ENCODE results near the gene RTTN. TPM values are rescaled to one million over a fixed set of nuclear protein-coding genes. Genes with fewer than 3 reads are reported as not detected.

The RTTN gene
- polyA plus RNA-seq, 2 donors, result 2.3 to 2.8 TPM

DNA sequence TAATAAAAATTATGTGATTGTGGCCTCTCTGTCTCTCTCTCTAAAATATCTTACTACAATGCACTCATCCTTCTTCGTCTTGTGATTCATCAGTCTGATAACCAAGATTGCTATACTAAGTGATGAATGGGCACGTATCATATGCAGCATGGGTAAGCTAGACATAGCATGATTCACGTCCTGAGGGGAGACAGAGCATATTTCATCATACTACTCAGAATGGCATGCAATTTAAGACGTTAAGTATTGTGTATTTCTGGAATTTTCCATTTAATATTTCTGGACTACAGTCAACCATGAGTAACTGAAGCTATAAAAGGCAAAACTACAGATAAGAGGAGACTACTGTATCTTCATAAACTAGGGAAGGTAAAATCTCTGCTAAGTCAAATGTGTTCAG lies 160.9 kb downstream of the RTTN start:
- H3K4me1 ChIP-seq (ENCODE audit: control insufficient read depth in 2 of 2, insufficient read depth in 2 of 2, low read length in 1 of 2), result no peaks in the 10 kb centered on the region
- 37 to 51% methylated on average over 4 of the region's 4 CpGs for WGBS, 2 donors
- no peaks in the 10 kb centered on the region for H3K36me3 ChIP-seq (ENCODE audit: control insufficient read depth in 2 of 2, insufficient read depth in 2 of 2, low read length in 1 of 2)
- no peaks in the 10 kb centered on the region for H3K27me3 ChIP-seq (ENCODE audit: control insufficient read depth in 1 of 2, insufficient read depth in 2 of 2, low read length in 2 of 2)
- no peak overlapping the region for H3K27ac ChIP-seq (ENCODE audit: low read depth in 2 of 2, low read length in 1 of 2)
- H3K9me3 ChIP-seq (ENCODE audit: control insufficient read depth in 2 of 2, insufficient read depth in 1 of 2, low read depth in 1 of 2, low read length in 1 of 2), result no peaks in the 10 kb centered on the region
- no peak overlapping the region for H3K4me3 ChIP-seq (ENCODE audit: low read depth in 1 of 2, low read length in 2 of 2)

DNA sequence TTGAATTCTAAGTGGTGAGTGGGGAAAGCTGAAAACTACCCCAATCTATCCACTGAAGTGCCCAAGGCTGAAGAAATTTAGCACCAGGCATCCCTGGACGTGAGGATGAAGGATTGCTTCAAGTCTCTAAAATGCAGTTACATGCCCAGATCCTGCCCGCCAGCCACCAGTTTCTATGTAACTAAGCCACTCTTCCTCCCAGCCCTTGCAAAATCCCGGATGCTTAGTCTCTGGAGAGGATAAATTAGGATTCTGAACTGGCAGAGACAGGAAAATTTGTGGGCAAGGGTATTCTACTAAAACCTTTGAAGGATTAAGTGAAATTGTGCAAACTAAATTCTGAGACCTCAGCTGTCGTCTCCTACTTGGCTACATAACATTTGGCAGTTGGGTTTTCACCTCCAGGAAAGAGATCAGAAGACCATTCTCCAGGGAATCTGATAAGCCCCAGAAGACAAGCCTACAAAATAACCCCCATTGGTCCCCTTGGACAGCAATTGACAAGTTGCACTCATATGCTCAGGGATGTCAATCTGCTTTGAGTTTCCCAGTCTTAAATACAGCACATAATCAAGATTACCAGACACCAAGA lies 163.9 kb downstream of the RTTN start:
- Histone ChIP-seq H3K4me3 (ENCODE audit: low read depth in 1 of 2, low read length in 2 of 2) (no peak overlapping the region), H3K36me3 (ENCODE audit: control insufficient read depth in 2 of 2, insufficient read depth in 2 of 2, low read length in 1 of 2) (no peaks in the 10 kb centered on the region), H3K9me3 (ENCODE audit: control insufficient read depth in 2 of 2, insufficient read depth in 1 of 2, low read depth in 1 of 2, low read length in 1 of 2) (no peaks in the 10 kb centered on the region), H3K27ac (ENCODE audit: low read depth in 2 of 2, low read length in 1 of 2) (no peak overlapping the region), H3K27me3 (ENCODE audit: control insufficient read depth in 1 of 2, insufficient read depth in 2 of 2, low read length in 2 of 2) (no peaks in the 10 kb centered on the region), H3K4me1 (ENCODE audit: control insufficient read depth in 2 of 2, insufficient read depth in 2 of 2, low read length in 1 of 2) (no peaks in the 10 kb centered on the region)
- 78 to 91% methylated on average over 4 of the region's 4 CpGs for WGBS, 2 donors

DNA sequence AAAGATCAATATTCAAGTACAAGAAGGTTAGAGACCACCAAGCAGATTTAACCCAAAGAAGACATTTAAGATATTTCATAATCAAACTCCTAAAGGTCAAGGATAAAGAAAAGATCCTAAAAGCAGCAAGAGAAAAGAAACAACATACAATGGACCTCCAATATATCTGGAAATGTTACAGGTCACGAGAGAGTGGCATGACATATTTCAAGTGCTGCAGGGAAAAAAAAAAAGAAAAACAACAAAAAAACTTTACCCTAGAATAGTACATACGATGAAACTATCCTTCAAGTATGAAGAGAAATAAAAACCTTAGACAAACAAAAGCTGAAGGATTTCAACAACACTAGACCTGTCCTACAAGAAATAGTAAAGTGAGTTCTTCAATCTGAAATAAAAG lies 166.3 kb downstream of the RTTN start:
- Histone ChIP-seq H3K27ac (ENCODE audit: low read depth in 2 of 2, low read length in 1 of 2) (no peak overlapping the region), H3K36me3 (ENCODE audit: control insufficient read depth in 2 of 2, insufficient read depth in 2 of 2, low read length in 1 of 2) (no peaks in the 10 kb centered on the region), H3K9me3 (ENCODE audit: control insufficient read depth in 2 of 2, insufficient read depth in 1 of 2, low read depth in 1 of 2, low read length in 1 of 2) (no peaks in the 10 kb centered on the region), H3K27me3 (ENCODE audit: control insufficient read depth in 1 of 2, insufficient read depth in 2 of 2, low read length in 2 of 2) (no peaks in the 10 kb centered on the region), H3K4me1 (ENCODE audit: control insufficient read depth in 2 of 2, insufficient read depth in 2 of 2, low read length in 1 of 2) (no peaks in the 10 kb centered on the region), H3K4me3 (ENCODE audit: low read depth in 1 of 2, low read length in 2 of 2) (no peak overlapping the region)
- 86 to 91% methylated on average over 2 of the region's 2 CpGs for WGBS, 2 donors

DNA sequence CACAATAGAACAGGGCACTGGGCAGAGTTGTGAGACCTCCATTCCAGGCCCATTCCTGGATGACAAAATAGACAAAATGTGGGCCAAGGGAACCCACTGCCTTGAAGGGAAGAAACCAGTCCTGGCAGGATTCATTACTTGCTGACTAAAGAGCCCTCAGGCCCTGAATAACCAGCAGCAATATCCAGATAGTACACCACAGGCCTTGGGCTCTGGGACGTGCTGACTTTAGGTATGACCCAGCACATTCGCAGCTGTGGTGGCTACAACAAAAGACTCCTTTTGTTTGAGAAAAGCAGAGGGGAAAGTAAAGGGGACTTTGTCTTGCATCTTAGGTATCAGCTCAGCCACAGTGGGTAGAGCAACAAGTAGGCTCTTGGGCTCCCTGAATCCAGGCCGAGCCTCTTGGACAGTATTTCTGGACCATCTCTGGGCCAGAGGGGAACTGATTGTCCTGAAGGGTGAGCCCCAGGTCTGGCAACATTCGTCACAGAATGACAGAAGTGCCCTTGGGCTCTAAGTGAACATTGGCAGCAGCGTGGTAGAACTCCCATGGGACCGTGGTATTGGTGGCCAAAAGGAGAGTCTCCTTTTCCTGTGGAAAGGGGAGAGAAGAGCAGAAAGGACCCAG lies 167.9 kb downstream of the RTTN start:
- Histone ChIP-seq H3K4me1 (ENCODE audit: control insufficient read depth in 2 of 2, insufficient read depth in 2 of 2, low read length in 1 of 2) (no peaks in the 10 kb centered on the region), H3K27ac (ENCODE audit: low read depth in 2 of 2, low read length in 1 of 2) (no peak overlapping the region), H3K36me3 (ENCODE audit: control insufficient read depth in 2 of 2, insufficient read depth in 2 of 2, low read length in 1 of 2) (no peaks in the 10 kb centered on the region), H3K27me3 (ENCODE audit: control insufficient read depth in 1 of 2, insufficient read depth in 2 of 2, low read length in 2 of 2) (no peaks in the 10 kb centered on the region), H3K4me3 (ENCODE audit: low read depth in 1 of 2, low read length in 2 of 2) (no peak overlapping the region), H3K9me3 (ENCODE audit: control insufficient read depth in 2 of 2, insufficient read depth in 1 of 2, low read depth in 1 of 2, low read length in 1 of 2) (no peaks in the 10 kb centered on the region)
- 80 to 88% methylated on average over 6 of the region's 6 CpGs for WGBS, 2 donors

DNA sequence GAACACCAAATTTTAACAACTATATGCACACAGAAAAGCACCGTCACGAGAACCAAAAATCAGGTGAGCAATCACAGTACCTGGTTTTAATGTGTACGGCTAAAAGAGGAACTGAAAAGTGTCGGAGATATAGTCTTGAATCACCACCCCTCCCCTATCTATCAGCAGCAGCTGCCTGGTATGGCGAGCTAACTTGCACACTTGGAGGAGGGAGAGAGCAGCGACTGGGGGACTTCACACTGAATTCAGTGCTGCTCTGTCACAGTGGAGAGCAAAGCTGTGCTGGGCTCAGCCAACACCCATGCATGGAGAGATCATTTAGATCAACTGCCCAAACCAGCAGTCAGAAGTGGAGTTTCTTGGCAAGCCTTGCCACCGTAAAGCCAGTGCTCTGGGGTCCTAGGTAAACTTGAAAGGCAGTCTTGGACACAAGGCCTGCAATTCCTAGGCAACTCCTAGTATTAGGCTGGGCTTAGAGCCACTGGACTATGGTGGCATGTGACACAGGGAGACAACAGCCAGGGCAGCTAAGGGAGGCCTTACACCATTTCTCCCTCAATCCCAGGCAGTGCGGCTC lies 168.6 kb downstream of the RTTN start:
- no peaks in the 10 kb centered on the region for H3K4me1 ChIP-seq (ENCODE audit: control insufficient read depth in 2 of 2, insufficient read depth in 2 of 2, low read length in 1 of 2)

DNA sequence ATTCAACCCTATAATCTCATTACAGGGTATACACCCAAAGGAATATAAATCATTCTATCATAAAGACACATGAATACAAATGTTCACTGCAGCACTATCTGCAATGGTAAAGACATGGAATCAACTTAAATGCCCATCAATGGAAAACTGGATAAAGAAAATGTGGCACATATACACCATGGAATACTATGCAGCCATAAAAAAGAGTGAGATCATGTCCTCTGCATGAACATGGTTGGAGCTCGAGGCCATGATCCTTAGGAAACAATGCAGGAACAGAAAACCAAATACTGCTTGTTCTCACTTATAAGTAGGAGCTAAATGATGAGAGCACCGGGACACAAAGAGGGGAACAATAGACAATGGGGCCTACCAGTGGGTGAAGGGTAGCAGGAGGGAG lies 169.3 kb downstream of the RTTN start:
- Histone ChIP-seq H3K27ac (ENCODE audit: low read depth in 2 of 2, low read length in 1 of 2) (no peak overlapping the region), H3K4me3 (ENCODE audit: low read depth in 1 of 2, low read length in 2 of 2) (no peak overlapping the region), H3K36me3 (ENCODE audit: control insufficient read depth in 2 of 2, insufficient read depth in 2 of 2, low read length in 1 of 2) (no peaks in the 10 kb centered on the region), H3K4me1 (ENCODE audit: control insufficient read depth in 2 of 2, insufficient read depth in 2 of 2, low read length in 1 of 2) (no peaks in the 10 kb centered on the region), H3K9me3 (ENCODE audit: control insufficient read depth in 2 of 2, insufficient read depth in 1 of 2, low read depth in 1 of 2, low read length in 1 of 2) (no peaks in the 10 kb centered on the region), H3K27me3 (ENCODE audit: control insufficient read depth in 1 of 2, insufficient read depth in 2 of 2, low read length in 2 of 2) (no peaks in the 10 kb centered on the region)
- 98 to 99% methylated on average over 2 of the region's 2 CpGs for WGBS, 2 donors

More for the DNA sequence above, 168.6 kb downstream of the RTTN start:
- Histone ChIP-seq H3K4me3 (ENCODE audit: low read depth in 1 of 2, low read length in 2 of 2) (no peak overlapping the region), H3K36me3 (ENCODE audit: control insufficient read depth in 2 of 2, insufficient read depth in 2 of 2, low read length in 1 of 2) (no peaks in the 10 kb centered on the region), H3K9me3 (ENCODE audit: control insufficient read depth in 2 of 2, insufficient read depth in 1 of 2, low read depth in 1 of 2, low read length in 1 of 2) (no peaks in the 10 kb centered on the region), H3K27me3 (ENCODE audit: control insufficient read depth in 1 of 2, insufficient read depth in 2 of 2, low read length in 2 of 2) (no peaks in the 10 kb centered on the region), H3K27ac (ENCODE audit: low read depth in 2 of 2, low read length in 1 of 2) (no peak overlapping the region)
- 94 to 96% methylated on average over 8 of the region's 8 CpGs for WGBS, 2 donors

DNA sequence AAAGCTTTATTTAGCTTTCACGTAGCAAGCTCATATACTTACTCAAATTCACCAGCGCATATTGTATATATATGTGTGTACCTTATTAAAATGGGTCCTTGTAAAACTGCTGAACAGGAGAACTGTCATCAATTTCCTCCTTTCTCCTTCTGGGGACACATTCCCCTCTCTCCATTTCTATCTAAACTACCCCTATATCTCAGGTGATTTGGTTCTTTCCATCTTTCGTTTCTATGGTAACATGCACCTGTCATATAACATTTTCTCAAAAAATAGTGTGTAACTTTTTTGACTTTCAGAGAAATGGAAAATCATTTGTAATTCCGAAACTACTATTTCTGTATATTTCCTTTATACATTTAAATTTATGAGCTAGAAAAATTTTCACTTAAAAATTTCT lies 174.3 kb downstream of the RTTN start:
- Histone ChIP-seq H3K27ac (ENCODE audit: low read depth in 2 of 2, low read length in 1 of 2) (no peak overlapping the region), H3K27me3 (ENCODE audit: control insufficient read depth in 1 of 2, insufficient read depth in 2 of 2, low read length in 2 of 2) (no peaks in the 10 kb centered on the region), H3K36me3 (ENCODE audit: control insufficient read depth in 2 of 2, insufficient read depth in 2 of 2, low read length in 1 of 2) (peaks cover 0 to 3% of the 10 kb centered on the region in 2 donors), H3K9me3 (ENCODE audit: control insufficient read depth in 2 of 2, insufficient read depth in 1 of 2, low read depth in 1 of 2, low read length in 1 of 2) (no peaks in the 10 kb centered on the region), H3K4me3 (ENCODE audit: low read depth in 1 of 2, low read length in 2 of 2) (no peak overlapping the region), H3K4me1 (ENCODE audit: control insufficient read depth in 2 of 2, insufficient read depth in 2 of 2, low read length in 1 of 2) (no peaks in the 10 kb centered on the region)
- 97% methylated on average over 4 of the region's 4 CpGs for WGBS, 2 donors

DNA sequence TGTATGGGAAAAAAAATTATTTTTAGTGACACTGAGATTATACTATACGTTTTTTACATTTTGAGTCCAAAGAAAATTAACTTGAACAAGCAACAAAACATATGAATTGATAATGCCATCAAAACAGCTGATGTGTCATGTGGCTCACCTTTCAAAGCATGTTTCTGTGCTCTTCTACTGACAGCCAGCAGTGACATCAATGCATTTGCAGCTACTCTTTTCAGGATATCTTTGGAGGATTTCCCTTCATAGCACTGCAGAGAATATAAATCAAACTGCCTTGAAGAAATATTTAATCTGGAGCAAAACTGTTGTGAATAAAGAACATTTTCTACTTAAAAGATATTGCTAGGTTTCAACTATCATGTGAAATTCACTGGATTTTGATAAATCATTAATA lies 174.8 kb downstream of the RTTN start:
- no peaks in the 10 kb centered on the region for H3K27me3 ChIP-seq (ENCODE audit: control insufficient read depth in 1 of 2, insufficient read depth in 2 of 2, low read length in 2 of 2)
- no peaks in the 10 kb centered on the region for H3K9me3 ChIP-seq (ENCODE audit: control insufficient read depth in 2 of 2, insufficient read depth in 1 of 2, low read depth in 1 of 2, low read length in 1 of 2)
- H3K36me3 ChIP-seq (ENCODE audit: control insufficient read depth in 2 of 2, insufficient read depth in 2 of 2, low read length in 1 of 2), result peaks cover 0 to 3% of the 10 kb centered on the region in 2 donors
- H3K27ac ChIP-seq (ENCODE audit: low read depth in 2 of 2, low read length in 1 of 2), result no peak overlapping the region
- H3K4me1 ChIP-seq (ENCODE audit: control insufficient read depth in 2 of 2, insufficient read depth in 2 of 2, low read length in 1 of 2), result no peaks in the 10 kb centered on the region
- 76 to 78% methylated on average over 1 of the region's 1 CpG for WGBS, 2 donors
- no peak overlapping the region for H3K4me3 ChIP-seq (ENCODE audit: low read depth in 1 of 2, low read length in 2 of 2)

DNA sequence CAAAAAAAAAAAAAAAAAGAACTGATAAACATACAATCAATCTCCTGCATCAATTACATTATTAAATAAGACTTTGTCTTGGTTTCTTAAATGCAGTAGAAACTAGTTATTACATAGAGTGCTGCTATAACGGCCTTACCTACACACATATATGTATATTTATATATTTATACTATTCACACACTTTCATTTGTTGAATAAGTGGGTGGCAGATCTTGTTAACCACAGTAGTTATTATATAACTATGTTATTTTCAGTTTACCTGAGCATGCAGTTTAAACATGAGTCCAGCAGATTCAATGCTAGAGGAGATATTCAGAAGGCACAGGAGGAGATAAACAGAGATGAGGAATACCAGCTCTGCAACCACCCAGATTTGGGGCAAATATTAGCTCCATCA lies 176.3 kb downstream of the RTTN start:
- Histone ChIP-seq H3K27ac (ENCODE audit: low read depth in 2 of 2, low read length in 1 of 2) (no peak overlapping the region), H3K4me1 (ENCODE audit: control insufficient read depth in 2 of 2, insufficient read depth in 2 of 2, low read length in 1 of 2) (no peaks in the 10 kb centered on the region), H3K9me3 (ENCODE audit: control insufficient read depth in 2 of 2, insufficient read depth in 1 of 2, low read depth in 1 of 2, low read length in 1 of 2) (no peaks in the 10 kb centered on the region), H3K36me3 (ENCODE audit: control insufficient read depth in 2 of 2, insufficient read depth in 2 of 2, low read length in 1 of 2) (peaks cover 0 to 7% of the 10 kb centered on the region in 2 donors), H3K27me3 (ENCODE audit: control insufficient read depth in 1 of 2, insufficient read depth in 2 of 2, low read length in 2 of 2) (no peaks in the 10 kb centered on the region), H3K4me3 (ENCODE audit: low read depth in 1 of 2, low read length in 2 of 2) (no peak overlapping the region)
- 89 to 92% methylated on average over 1 of the region's 1 CpG for WGBS, 2 donors

DNA sequence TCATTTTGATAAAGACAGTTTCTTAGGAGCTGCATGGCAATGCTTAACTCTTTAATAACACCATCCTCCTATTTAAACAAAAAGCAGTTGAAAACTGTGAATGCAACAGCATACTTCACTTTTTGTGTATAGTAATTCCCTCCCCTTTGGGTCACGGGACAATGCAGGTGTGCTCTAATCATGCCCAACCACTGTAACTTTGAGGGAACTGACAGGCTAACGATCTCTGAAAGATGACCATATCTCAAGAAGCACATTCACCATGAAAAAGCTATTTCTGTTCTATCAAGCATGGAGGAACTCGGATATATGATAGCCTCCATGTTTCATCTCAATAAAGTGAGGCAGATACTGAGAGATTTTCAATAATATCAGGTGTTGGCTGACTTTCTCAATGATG lies 176.8 kb downstream of the RTTN start:
- 92 to 95% methylated on average over 3 of the region's 3 CpGs for WGBS, 2 donors
- H3K27me3 ChIP-seq (ENCODE audit: control insufficient read depth in 1 of 2, insufficient read depth in 2 of 2, low read length in 2 of 2), result no peaks in the 10 kb centered on the region
- H3K9me3 ChIP-seq (ENCODE audit: control insufficient read depth in 2 of 2, insufficient read depth in 1 of 2, low read depth in 1 of 2, low read length in 1 of 2), result no peaks in the 10 kb centered on the region

More for the DNA sequence above, 176.8 kb downstream of the RTTN start:
- Histone ChIP-seq H3K4me1 (ENCODE audit: control insufficient read depth in 2 of 2, insufficient read depth in 2 of 2, low read length in 1 of 2) (no peaks in the 10 kb centered on the region), H3K27ac (ENCODE audit: low read depth in 2 of 2, low read length in 1 of 2) (no peak overlapping the region), H3K4me3 (ENCODE audit: low read depth in 1 of 2, low read length in 2 of 2) (no peak overlapping the region), H3K36me3 (ENCODE audit: control insufficient read depth in 2 of 2, insufficient read depth in 2 of 2, low read length in 1 of 2) (peaks cover 0 to 7% of the 10 kb centered on the region in 2 donors)

All from esophagus (tissue), 2 donors.